Neural cell (in vitro differentiated cells): ENCODE results near the gene ANKS1A. TPM values are rescaled to one million over a fixed set of nuclear protein-coding genes. Genes with fewer than 3 reads are reported as not detected.

Experiments
- H2AFZ ChIP-seq: fragments of 200-600, 300-800 bp; sonication (generic), shearing (Covaris generic); 2 replicates; pipeline ENCODE4 v1.6.0; 2014; ENCODE audit warnings: low read depth, mild to moderate bottlenecking, antibody characterized with exemption, low read length, moderate library complexity
- H3F3A ChIP-seq: fragments of 200-600 bp; shearing (Covaris generic); 2 replicates; pipeline ENCODE4 v1.6.1; 2016; ENCODE audit warnings: mild to moderate bottlenecking, moderate library complexity, mixed read lengths, antibody characterized with exemption, low read length; ENCODE audit not compliant: insufficient read depth, poor library complexity, severe bottlenecking
- H3K27ac ChIP-seq: fragments of 200-600, 300-800 bp; sonication (generic), shearing (Covaris generic); 2 replicates; pipeline ENCODE4 v1.5.1; 2014; ENCODE audit warnings: mild to moderate bottlenecking, low read length, moderate library complexity
- H3K27me3 ChIP-seq: fragments of 300-800, 200-600 bp; sonication (generic), shearing (Covaris generic); 2 replicates; pipeline ENCODE4 v1.6.0; 2014; ENCODE audit warnings: mild to moderate bottlenecking, low read depth, low read length, moderate library complexity; ENCODE audit not compliant: insufficient read depth
- H3K36me3 ChIP-seq: fragments of 300-800, 200-600 bp; sonication (generic), shearing (Covaris generic); 2 replicates; pipeline ENCODE4 v1.5.1; 2014; ENCODE audit warnings: mild to moderate bottlenecking, antibody characterized with exemption, low read length, moderate library complexity; ENCODE audit not compliant: insufficient read depth
- H3K4me2 ChIP-seq: fragments of 300-800, 200-600 bp; sonication (generic), shearing (Covaris generic); 2 replicates; pipeline ENCODE4 v1.6.0; 2014; ENCODE audit warnings: mild to moderate bottlenecking, low read length
- H3K4me3 ChIP-seq: fragments of 300-800, 200-600 bp; sonication (generic), shearing (Covaris generic); 2 replicates; pipeline ENCODE4 v1.5.1; 2014; ENCODE audit warnings: mild to moderate bottlenecking, low read length, moderate library complexity
- H3K79me2 ChIP-seq: fragments of 200-600 bp; shearing (Covaris generic); replicated peaks from 2 replicates; pipeline ENCODE4 v1.6.0; 2014; ENCODE audit warnings: mild to moderate bottlenecking, low read length, moderate library complexity; ENCODE audit not compliant: insufficient read depth
- H3K9ac ChIP-seq: fragments of 300-800, 200-600 bp; sonication (generic), shearing (Covaris generic); 2 replicates; pipeline ENCODE4 v1.6.1; 2016; ENCODE audit warnings: mild to moderate bottlenecking, low read length, mixed read lengths
- H3K9me2 ChIP-seq: fragments of 200-600 bp; shearing (Covaris generic); 2 replicates; pipeline ENCODE4 v1.6.1; 2016; ENCODE audit warnings: mild to moderate bottlenecking, low read length, mixed read lengths; ENCODE audit not compliant: insufficient read depth
- H3K9me3 ChIP-seq: fragments of 200-600, 300-800 bp; sonication (generic), shearing (Covaris generic); 2 replicates; pipeline ENCODE4 v1.6.1; 2016; ENCODE audit warnings: mild to moderate bottlenecking, mixed run types, low read length, moderate library complexity, mixed read lengths
- H4K20me1 ChIP-seq: fragments of 200-600 bp; shearing (Covaris generic); 2 replicates; pipeline ENCODE4 v1.6.1; 2016; ENCODE audit warnings: mild to moderate bottlenecking, mixed run types; ENCODE audit not compliant: insufficient read depth
- EP300 ChIP-seq: fragments of 450-650 bp; conservative IDR thresholded peaks from 2 replicates; pipeline ENCODE4 v1.6.1; 2014; ENCODE audit warnings: antibody characterized with exemption, mild to moderate bottlenecking, moderate library complexity; ENCODE audit not compliant: poor library complexity, severe bottlenecking
- EZH2 ChIP-seq: fragments of 200-600, 300-800 bp; shearing (Covaris generic), sonication (generic); IDR thresholded peaks from 2 replicates; pipeline ENCODE4 v1.6.1; 2014; ENCODE audit warnings: antibody characterized with exemption, low read length, borderline replicate concordance, mild to moderate bottlenecking; ENCODE audit not compliant: insufficient read depth, poor library complexity, severe bottlenecking
- MXI1 ChIP-seq: fragments of 450-650 bp; conservative IDR thresholded peaks from 2 replicates; pipeline ENCODE4 v1.6.1; 2014; ENCODE audit warnings: antibody characterized with exemption, mild to moderate bottlenecking; ENCODE audit not compliant: poor library complexity, severe bottlenecking
- POLR2AphosphoS5 ChIP-seq: IDR thresholded peaks from 2 replicates; pipeline ENCODE4 v1.6.1; 2012
- RAD21 ChIP-seq: fragments of 450-650 bp; conservative IDR thresholded peaks from 2 replicates; pipeline ENCODE4 v1.6.1; 2014; ENCODE audit warnings: antibody characterized with exemption, mild to moderate bottlenecking, moderate library complexity
- SMC3 ChIP-seq: fragments of 450-650 bp; conservative IDR thresholded peaks from 2 replicates; pipeline ENCODE4 v1.6.1; 2014; ENCODE audit warnings: antibody characterized with exemption, mild to moderate bottlenecking, moderate library complexity; ENCODE audit not compliant: poor library complexity
- TAF1 ChIP-seq: IDR thresholded peaks from 2 replicates; pipeline ENCODE4 v1.6.1; 2012; ENCODE audit warnings: low read depth
- polyA plus RNA-seq: library from polyadenylated mRNA; depleted of rRNA; stranded (reverse); fragments of >200 nt; gene quantifications from 2 replicates; pipeline ENCODE4 v1.2.3, GENCODE V29; 2014
- TF ChIP-seq, protein P1 (sequence below): fragments of 450-650 bp; IDR thresholded peaks from 2 replicates; pipeline ENCODE4 v1.5.1; 2014; ENCODE audit warnings: antibody characterized with exemption, mild to moderate bottlenecking, moderate library complexity; ENCODE audit not compliant: poor library complexity, severe bottlenecking
- TF ChIP-seq, protein P2 (sequence below): IDR thresholded peaks from 2 replicates; pipeline ENCODE4 v1.6.1; 2012; ENCODE audit warnings: borderline replicate concordance

Gene ANKS1A
- polyA plus RNA-seq, 1 donor from 2014 or later: 22.6 TPM

DNA sequence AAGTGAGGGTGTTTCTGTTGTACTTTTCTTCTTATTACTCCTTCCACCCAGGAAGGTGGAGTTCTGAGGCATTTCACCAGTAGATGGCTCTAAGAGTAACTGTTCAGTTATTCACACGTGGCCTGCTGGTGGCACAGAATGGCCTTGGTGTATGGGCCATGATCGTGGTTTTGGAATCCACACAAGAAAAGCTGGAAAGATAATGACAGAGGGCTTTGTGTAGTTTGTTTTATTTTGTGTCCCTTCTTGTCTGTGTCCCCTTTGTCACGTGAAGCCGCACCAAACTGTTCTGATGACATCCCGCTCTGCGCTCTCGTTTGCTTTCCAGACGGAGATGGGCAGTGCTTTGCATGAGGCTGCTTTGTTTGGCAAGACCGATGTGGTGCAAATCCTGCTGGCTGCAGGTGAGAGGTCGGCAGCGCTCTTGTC is 93.4 kb downstream of the ANKS1A start:
- H2AFZ ChIP-seq: no peak overlapping the region
- no peaks in the 10 kb centered on the region for H3F3A ChIP-seq
- no peak overlapping the region for H3K9ac ChIP-seq
- no peaks in the 10 kb centered on the region for H3K27me3 ChIP-seq
- TF ChIP-seq POLR2AphosphoS5 (no peak), TAF1 (no peak), EZH2 (no peak), SMC3 (peak; percentile 27)
- TF ChIP-seq, protein P1, sequence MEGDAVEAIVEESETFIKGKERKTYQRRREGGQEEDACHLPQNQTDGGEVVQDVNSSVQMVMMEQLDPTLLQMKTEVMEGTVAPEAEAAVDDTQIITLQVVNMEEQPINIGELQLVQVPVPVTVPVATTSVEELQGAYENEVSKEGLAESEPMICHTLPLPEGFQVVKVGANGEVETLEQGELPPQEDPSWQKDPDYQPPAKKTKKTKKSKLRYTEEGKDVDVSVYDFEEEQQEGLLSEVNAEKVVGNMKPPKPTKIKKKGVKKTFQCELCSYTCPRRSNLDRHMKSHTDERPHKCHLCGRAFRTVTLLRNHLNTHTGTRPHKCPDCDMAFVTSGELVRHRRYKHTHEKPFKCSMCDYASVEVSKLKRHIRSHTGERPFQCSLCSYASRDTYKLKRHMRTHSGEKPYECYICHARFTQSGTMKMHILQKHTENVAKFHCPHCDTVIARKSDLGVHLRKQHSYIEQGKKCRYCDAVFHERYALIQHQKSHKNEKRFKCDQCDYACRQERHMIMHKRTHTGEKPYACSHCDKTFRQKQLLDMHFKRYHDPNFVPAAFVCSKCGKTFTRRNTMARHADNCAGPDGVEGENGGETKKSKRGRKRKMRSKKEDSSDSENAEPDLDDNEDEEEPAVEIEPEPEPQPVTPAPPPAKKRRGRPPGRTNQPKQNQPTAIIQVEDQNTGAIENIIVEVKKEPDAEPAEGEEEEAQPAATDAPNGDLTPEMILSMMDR: peak; percentile 21
- H3K4me3 ChIP-seq: no peak overlapping the region
- peaks cover 3% of the 10 kb centered on the region for H3K36me3 ChIP-seq
- H4K20me1 ChIP-seq: no peaks in the 10 kb centered on the region
- H3K27ac ChIP-seq: no peak overlapping the region
- H3K9me2 ChIP-seq: no peaks in the 10 kb centered on the region
- no peak overlapping the region for H3K4me2 ChIP-seq
- H3K9me3 ChIP-seq: no peaks in the 10 kb centered on the region
- no peaks in the 10 kb centered on the region for H3K79me2 ChIP-seq

DNA sequence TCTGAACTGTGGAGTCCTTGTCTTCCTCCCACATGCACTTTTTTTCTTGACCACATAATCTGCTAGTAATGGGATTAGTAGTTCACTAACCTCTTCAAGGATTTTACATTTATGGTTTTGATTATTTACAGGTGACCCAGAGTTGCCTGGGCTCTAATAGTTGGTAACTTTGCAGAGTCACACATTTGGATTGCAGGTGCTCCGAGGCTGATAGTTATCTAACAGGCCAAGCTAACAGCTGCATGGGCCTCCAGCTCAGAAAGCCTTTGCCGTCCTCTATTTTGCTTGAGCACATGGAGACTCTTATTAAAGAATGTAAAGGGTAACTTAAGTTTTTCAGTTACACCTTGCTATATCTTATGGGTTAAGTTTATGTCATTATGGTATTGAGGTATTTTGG is 95.4 kb downstream of the ANKS1A start:
- Histone ChIP-seq H3K27me3 (no peaks in the 10 kb centered on the region), H3K4me3 (no peak overlapping the region), H3F3A (no peaks in the 10 kb centered on the region), H3K27ac (no peak overlapping the region), H3K9me3 (no peaks in the 10 kb centered on the region), H3K9me2 (no peaks in the 10 kb centered on the region), H4K20me1 (no peaks in the 10 kb centered on the region), H3K9ac (no peak overlapping the region), H3K79me2 (no peaks in the 10 kb centered on the region), H3K4me2 (no peak overlapping the region), H3K36me3 (peaks cover 3% of the 10 kb centered on the region), H2AFZ (no peak overlapping the region)
- TF ChIP-seq, protein P2, sequence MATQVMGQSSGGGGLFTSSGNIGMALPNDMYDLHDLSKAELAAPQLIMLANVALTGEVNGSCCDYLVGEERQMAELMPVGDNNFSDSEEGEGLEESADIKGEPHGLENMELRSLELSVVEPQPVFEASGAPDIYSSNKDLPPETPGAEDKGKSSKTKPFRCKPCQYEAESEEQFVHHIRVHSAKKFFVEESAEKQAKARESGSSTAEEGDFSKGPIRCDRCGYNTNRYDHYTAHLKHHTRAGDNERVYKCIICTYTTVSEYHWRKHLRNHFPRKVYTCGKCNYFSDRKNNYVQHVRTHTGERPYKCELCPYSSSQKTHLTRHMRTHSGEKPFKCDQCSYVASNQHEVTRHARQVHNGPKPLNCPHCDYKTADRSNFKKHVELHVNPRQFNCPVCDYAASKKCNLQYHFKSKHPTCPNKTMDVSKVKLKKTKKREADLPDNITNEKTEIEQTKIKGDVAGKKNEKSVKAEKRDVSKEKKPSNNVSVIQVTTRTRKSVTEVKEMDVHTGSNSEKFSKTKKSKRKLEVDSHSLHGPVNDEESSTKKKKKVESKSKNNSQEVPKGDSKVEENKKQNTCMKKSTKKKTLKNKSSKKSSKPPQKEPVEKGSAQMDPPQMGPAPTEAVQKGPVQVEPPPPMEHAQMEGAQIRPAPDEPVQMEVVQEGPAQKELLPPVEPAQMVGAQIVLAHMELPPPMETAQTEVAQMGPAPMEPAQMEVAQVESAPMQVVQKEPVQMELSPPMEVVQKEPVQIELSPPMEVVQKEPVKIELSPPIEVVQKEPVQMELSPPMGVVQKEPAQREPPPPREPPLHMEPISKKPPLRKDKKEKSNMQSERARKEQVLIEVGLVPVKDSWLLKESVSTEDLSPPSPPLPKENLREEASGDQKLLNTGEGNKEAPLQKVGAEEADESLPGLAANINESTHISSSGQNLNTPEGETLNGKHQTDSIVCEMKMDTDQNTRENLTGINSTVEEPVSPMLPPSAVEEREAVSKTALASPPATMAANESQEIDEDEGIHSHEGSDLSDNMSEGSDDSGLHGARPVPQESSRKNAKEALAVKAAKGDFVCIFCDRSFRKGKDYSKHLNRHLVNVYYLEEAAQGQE: no peak
- TF ChIP-seq POLR2AphosphoS5 (no peak), RAD21 (no peak), EP300 (no peak), MXI1 (no peak), SMC3 (no peak), TAF1 (no peak), EZH2 (no peak)
- TF ChIP-seq, protein P1: no peak
